ENCODE measurements around the gene NMRK2. TPM values are rescaled to one million over a fixed set of nuclear protein-coding genes. Genes with fewer than 3 reads are reported as not detected.

Gene NMRK2
- total RNA-seq, 1 donor from 2014 or later: not detected

GRCh38 chr19:3981736-3982681, 49.1 kb downstream of the NMRK2 start:
- DNase-seq (ENCODE audit: low spot score): peak; percentile 47

GRCh38 chr19:3982701-3983541, 50.1 kb downstream of the NMRK2 start:
- DNase-seq (ENCODE audit: low spot score): peak; percentile 49

DNA sequence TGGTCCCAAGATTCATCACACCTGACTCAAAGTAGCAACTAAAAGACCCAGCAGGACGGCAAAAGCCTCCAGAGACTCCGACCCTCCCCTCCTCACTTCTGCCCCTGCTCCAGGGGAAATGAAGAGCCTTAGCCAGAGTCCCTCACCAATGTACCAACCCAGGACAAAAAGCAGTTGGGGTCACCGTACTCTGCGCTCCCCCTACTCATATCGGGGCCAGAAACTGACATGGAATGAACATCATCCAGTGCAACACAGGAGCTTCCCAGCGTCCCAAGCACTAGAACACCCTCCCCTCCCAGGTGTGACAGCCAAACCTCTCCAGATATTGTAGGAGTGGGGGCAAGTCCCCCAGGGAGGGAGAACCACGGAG, 50.7 kb downstream of the NMRK2 start:
- no peak for DNase-seq (ENCODE audit: low spot score)

- DNase-seq (ENCODE audit: low spot score): peak; percentile 60
Measured at GRCh38 chr19:3983936-3984583, 51.2 kb downstream of the NMRK2 start.

DNA sequence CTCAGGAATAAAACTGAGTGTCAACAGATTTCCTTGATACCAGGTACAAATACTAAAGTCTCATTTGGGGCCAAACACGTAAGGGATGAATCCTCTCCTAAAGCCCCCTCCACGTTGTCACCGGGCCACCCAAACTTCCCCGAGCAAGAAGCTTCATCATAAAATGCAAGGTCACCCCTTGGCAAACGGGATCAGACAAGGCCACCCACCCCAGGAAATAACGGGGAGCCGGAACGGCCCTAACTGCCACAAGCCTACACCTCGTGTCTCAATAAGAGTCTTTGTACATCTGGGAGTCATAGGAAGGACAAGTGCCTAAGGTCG, 51.7 kb downstream of the NMRK2 start:
- DNase-seq (ENCODE audit: low spot score): peak; percentile 52

DNA sequence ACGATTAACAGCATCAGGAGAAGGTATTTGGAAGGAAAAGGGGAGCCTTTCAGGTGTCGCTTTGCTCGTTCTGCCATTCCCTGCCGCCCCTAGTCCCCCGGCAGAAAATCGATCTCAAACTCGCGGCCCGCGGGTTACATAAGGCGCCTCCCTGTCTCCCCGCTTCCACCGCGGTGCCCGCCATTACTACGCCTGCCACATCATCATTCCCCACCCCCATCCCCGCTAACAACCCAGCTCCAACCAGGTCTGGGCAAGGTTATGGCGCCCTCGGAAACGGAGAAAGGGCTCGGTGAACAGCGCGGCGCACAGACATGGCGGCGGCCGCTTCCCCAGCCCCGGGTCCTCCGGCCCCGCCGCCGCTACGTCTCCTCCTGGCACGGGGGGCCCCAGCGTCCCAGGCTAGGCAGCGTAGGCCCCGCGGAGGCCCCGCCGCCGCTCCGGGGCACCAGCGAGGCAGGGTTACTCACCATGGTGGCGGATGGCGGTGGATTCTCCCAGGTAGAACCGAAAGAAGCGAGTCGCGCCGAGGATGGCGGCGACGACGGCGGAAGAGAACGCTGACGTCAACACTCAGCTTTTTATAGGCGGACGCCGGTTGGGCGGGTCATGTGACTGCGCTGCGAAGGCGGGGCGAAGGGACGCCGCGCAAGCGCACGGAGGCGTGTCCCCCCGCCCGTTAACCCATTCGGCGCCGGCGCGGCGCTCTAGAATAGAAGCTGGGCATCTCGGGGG, 52.2 kb downstream of the NMRK2 start, which contains the start of gene EEF2:
TSS of gene EEF2 (minus strand) at position 556 of the 735 bp plus-strand sequence. CDS start at position 473, 83 bp downstream.
- DNase-seq (ENCODE audit: low spot score): peak; percentile 93

DNA sequence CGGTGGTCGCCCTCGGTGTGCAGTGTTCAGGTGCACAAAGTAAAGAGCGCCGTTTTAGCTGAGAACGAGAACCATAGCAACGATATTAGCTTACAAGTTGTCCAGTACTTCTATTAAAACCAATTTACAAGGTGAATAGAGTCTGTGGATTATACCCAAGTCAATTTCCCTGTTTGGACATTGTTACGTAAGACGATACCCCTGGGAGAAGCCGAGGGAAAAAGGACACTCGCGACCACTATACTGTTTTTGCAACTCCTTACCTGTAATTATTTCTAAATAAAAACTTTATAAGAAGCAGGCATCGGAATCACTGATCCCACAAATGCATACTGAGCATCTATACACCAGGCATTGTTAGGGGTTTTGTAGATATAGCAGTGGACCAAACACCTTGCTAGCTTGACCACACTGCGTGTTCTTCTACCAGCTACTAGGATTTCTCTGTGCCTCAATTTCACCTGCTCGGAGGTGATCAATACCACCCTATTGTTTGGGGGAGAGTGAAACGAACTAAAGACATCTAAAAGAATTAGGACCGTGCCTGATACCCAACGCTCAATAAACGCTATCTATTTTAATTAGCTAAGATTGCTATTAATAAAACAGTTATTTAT, 52.9 kb downstream of the NMRK2 start:
- DNase-seq (ENCODE audit: low spot score): no peak

- peak; percentile 73 for DNase-seq (ENCODE audit: low spot score)
Measured at GRCh38 chr19:3986260-3987041, 53.6 kb downstream of the NMRK2 start.

- peak; percentile 85 for DNase-seq (ENCODE audit: low spot score)
Measured at GRCh38 chr19:3987619-3988371, 54.9 kb downstream of the NMRK2 start.

DNA sequence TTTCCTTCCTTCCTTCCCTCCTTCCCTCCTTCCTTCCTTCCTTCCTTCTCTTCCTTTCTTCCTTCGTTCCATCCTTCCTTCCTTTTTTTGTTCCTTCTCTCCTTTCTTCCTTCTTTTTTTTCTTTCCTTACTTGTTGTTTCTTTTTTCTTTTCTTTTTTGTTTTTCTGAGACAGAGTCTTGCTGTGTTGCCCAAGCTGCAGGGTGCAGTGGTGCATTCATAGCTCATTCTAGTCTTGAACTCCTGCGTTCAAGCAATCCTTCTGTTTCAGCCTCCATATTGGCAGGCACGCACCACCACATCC, 57.9 kb downstream of the NMRK2 start:
- no peak for DNase-seq (ENCODE audit: low spot score)

Other genes with a start within 250 kb of the NMRK2 start
- gene PIP5K1C, start 232.6 kb upstream of the NMRK2 start, total RNA-seq: 58.1 TPM
- 59.7 TPM for gene TJP3, start 224.7 kb upstream of the NMRK2 start, total RNA-seq
- gene APBA3, start 171.4 kb upstream of the NMRK2 start, total RNA-seq: 15.6 TPM
- gene MRPL54, start 170.4 kb upstream of the NMRK2 start, total RNA-seq: 51.7 TPM
- gene RAX2, start 160.8 kb upstream of the NMRK2 start, total RNA-seq: not detected
- 1.9 TPM for gene MATK, start 146.7 kb upstream of the NMRK2 start, total RNA-seq
- gene ZFR2, start 64.0 kb upstream of the NMRK2 start, total RNA-seq: 0.91 TPM
- gene ATCAY, start 52.4 kb upstream of the NMRK2 start, total RNA-seq: 4.9 TPM
- gene DAPK3, start 38.0 kb downstream of the NMRK2 start, total RNA-seq: 53.0 TPM
- gene EEF2, start 52.4 kb downstream of the NMRK2 start, total RNA-seq: 2,169 TPM
- 27.3 TPM for gene PIAS4, start 74.7 kb downstream of the NMRK2 start, total RNA-seq
- gene ZBTB7A, start 133.8 kb downstream of the NMRK2 start, total RNA-seq: 63.8 TPM
- 103 TPM for gene MAP2K2, start 191.1 kb downstream of the NMRK2 start, total RNA-seq
- gene CREB3L3, start 220.6 kb downstream of the NMRK2 start, total RNA-seq: not detected
- 23.9 TPM for gene SIRT6, start 249.5 kb downstream of the NMRK2 start, total RNA-seq
- 2.7 TPM for gene ANKRD24, start 249.6 kb downstream of the NMRK2 start, total RNA-seq